ENCODE results near the gene RNF220.

Gene RNF220

GRCh38 chr1:44524655-44525500 is 119.8 kb downstream of the RNF220 start:
- peak; percentile 64 for DNase-seq

DNA sequence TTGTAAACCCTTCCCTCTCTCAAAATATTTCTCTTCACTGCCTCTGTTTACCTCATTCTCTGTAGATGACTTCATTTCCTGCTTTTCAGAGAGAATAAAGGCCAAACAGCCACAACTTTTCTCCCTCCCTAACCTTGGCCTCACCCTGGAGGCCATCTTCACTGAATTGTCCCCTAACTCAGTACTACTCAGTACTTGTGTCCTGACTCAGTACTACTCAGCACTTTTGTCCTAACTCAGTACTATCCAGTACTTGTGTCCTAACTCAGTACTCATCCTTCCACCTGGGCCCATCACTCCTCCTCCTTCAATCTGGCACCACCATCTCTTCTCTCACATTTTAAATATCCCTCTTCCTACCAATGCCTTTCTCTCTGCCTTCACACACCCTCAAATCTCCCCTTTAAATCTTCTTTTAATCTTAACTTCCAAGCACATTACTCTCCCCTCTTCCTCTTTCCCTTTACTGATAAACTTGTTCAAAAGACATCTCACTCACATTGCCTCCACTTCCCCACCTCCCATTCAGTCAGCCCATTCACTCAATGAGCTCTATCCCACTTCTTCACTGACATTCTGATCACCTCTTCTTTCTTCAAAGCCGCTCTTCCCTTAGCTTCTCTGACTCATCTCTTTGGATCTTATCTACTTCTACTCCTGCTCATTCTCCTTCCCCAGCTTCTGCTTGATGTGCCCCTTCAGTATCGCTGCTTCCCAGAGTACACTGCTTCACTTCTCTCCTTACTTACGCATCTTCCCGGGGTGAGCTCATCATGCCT is 121.4 kb downstream of the RNF220 start:
- no peak for DNase-seq

- DNase-seq, result peak; percentile 89
Observed at GRCh38 chr1:44531785-44532566, 126.9 kb downstream of the RNF220 start.

DNA sequence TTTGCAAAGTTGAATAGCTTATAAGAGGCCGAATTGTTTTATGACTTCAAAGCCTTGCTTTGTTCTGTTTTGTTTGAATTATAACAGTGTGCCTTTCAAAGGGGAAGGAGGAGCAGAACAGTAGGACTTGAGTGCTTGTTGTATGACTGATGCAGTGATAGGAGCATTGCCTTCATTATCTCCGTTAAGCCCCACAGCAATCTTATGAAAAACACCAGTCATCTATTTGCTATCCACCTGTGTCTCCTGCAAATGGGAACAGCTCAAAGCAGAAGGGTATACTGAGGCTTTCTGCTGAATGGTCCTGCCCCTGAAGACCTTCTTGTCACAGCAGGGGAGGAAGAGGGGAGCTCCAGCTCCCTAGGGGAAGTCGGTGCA is 127.5 kb downstream of the RNF220 start:
- peak; percentile 40 for DNase-seq

DNA sequence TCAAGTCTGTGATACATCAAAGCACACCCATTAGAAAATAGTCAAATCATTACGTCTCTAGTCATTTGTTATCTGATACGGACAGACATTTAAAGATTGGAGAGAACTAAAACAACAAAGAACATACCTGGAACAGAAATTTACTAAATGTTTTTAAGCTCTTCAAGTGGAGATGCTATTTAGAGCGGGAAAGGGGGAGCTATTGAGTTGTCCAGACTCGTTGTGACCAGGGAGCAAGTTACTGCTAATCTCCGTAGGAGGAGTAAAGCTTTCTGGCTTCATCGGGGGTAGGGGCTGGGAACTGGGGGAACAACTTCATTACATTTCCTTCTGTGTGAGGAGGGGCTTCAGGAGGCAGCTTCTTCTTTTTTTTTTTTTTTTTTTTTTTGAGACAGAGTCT is 129.7 kb downstream of the RNF220 start:
- no peak for DNase-seq

DNA sequence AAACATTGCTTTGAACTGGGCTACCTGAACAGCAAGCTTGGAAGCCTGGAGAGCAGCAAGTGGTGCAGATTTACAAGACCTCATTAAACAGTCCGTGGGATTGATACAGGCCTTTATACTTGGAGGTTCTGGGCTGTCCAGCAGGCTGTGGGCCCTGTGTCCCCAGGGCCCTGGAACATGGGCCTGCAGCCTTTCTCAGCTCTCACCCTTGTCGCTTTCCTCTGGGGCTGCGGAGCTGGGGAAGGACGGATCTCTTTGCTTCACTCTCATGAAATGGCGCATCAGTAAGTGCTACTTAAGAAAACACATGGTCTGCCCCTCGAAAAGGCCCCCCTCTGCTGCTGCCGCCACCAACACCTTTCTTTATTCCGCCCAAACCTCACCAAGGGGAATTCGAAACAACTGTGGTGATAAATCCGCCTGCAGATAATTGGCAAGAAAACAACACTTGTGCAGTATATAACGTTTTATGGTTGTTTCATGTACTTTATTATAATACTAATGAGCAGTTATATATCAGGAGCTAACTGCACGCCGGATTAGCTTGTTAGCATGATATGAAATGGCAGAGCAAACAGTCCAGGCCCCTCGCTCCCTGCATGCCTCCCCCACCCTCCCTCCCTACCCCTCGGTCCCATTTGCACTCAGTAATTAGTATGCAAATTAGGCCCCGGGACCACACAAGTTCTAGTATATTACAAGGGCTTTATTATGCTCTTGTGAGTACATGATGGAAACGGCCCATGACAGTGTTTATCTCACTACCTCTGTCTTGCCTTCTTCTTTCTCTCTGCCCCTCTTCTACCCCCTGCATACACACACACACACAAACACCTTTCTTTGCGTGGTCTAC is 131.5 kb downstream of the RNF220 start:
- DNase-seq, result no peak

- no peak for DNase-seq
Observed at GRCh38 chr1:44537538-44537937, 132.5 kb downstream of the RNF220 start.

- no peak for DNase-seq
Observed at GRCh38 chr1:44537956-44538355, 132.9 kb downstream of the RNF220 start.

DNA sequence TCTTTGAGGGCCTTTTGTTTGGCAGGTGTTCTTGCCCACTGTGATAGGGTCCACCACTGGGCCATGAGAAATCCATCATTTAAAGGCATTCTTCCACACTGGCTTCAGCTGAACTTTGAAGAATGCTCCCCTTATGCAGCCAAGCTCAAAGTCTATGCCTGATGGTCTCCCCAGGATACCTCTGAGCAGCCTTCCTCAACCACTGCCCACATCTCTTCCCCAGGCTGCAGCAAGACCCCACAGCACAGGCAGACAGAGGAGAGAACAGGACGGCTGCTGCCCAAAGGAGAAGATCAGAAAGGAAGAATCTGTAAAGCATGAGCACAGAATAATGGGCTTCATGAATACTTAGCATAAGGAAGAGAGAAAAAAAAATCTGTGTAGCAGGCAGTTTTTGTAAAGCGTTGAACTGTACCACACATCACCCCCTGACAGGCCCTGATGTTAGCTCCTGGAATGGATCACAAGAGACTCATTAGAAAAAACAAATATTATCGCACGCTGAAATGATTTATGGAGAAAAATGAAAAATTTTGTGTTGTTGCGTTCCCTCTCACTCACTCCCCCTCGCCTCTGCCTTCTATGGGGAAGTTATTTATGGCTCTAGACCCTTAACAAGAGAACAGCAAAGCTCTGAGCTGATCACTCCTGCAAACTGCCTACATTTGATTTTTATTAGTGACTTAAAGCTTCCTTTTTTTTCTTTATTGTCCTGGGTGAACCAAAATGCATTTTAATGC is 135.1 kb downstream of the RNF220 start:
- DNase-seq, result no peak

DNA sequence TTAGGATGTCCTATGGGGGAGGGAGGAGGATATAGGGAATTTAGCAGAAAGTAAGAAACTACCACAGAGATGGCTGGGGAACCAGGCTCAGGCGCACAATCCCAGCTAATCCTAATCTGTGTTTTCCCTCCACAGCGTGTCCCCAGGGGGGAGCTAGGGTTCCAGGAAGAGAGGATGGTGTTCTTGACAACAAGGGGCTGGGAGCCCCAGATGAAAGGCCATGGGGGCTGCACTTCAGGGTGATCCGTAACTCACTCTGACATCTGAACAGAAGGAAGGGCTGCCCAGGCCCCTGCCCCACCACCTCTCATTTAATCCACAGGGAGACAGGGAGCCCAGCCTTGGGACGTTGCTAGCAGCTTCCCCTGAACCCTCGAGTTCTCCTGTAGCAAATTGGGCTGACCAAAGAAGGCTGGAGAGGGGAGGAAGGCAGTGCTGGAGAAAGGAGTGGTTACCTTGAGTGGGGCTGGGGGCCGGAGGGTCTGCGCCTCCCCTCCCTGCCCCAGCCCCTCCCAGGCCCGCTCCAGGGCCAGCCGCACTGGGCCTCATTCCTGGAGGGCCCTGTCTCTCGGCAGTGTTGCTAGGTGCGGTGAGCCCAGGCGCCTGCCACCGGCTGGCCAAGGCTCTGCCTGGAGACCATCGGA is 137.5 kb downstream of the RNF220 start:
- DNase-seq, result no peak

- DNase-seq, result peak; percentile 76
Observed at GRCh38 chr1:44543064-44543744, 138.1 kb downstream of the RNF220 start.

- DNase-seq, result no peak
Observed at GRCh38 chr1:44543786-44544185, 138.7 kb downstream of the RNF220 start.

DNA sequence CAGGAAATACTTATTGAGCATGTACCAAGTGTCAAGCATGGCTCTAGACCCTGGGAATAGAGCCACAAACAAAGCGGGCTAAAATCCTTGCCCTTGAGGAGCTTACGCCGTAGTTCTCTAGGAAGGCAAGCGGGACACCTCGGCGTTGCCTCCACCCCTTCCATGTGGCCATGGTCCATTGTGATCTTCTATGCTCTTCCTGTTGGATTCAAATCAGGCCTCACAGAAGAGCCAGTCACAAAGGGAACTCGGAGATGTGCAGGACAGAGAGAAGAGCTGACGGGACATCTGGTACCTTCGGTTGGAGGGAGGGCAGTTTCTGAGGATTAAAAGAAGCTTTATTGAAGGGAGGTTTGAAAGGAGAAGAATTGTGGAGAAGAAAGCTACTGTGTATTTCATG is 139.9 kb downstream of the RNF220 start:
- no peak for DNase-seq

GRCh38 chr1:44545961-44546360 is 140.9 kb downstream of the RNF220 start:
- DNase-seq, result no peak

DNA sequence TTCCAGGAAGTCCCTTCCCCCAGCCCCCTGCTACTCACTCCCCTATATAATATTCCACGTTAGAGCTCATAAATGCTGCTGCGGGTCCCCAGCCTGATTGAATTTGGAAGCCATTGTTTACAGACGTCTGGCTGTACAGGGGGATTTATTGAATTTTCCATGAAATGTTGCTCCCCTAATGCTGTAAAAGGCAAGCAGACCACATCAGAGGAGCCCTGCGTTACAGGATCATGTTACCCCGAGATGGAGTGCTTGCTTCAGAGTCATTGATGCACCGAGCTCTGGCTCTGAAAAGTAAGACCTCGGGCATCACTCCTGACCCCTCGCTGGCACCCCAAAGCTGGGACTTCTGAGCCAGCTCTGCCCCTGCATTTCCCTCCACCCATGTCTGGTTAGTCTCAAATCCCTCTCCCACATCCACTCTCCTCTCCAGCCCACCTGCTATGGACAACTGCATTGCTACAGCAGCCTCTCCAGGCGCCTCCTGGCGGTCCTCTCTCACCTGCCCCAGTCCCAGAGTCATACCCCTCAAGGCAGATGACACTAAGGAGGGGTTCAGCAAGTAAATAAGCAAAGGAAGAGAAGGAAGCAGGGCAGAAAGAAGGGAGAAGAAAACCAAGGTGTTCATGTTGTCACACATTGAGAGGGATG is 141.5 kb downstream of the RNF220 start:
- DNase-seq, result no peak

- DNase-seq, result no peak
Observed at GRCh38 chr1:44547361-44547760, 142.3 kb downstream of the RNF220 start.

GRCh38 chr1:44547837-44548236 is 142.8 kb downstream of the RNF220 start:
- DNase-seq, result no peak

GRCh38 chr1:44549510-44549909 is 144.5 kb downstream of the RNF220 start:
- no peak for DNase-seq

DNA sequence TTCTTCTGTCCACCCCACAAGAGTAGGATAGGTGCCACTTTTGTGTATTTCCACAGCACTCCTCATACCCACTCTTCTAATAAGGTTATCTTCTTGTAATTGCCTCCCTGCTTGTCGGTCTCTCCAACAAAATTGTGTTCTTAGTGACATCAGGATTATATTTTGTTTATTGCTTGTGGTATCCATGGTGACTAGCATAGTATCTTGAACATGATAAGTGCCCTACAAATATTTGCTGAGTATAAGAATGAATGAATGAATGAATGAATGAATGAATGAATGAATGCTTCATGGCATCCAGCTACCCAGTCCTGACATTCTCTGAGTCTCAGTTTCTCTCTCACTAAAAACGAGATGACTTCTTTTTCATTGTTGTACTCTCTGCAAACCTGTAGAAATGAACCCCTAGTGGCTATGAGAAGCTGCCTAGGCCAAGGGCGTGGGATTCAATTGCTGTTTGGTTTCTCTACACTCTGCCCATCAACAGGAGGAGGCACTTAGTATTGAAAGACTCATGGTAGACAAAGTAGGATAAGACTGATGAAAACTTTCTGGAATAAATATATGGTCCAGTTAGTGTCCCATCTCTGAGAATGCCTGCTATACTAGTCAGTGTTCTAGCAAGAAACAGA is 148.2 kb downstream of the RNF220 start:
- DNase-seq, result no peak

DNA sequence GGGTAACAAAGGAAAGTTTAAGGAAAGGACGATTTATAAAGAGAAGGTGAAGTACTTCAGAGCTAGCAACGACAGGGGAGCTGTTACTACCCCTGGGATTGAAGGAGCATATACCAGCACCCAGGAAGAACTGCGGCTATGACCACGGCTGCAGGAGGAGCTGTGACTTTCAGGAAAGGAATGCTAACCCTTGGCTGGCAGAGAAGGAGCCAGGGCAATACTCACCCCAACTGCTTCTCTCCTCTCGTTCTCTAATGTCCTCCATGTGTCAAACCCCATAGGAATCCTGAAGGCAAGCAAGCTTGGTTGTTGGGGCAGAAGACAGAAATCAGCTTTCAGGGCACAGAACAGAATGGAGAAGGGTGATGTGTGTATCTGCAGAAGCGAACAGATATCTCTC is 148.7 kb downstream of the RNF220 start:
- DNase-seq, result no peak

All from hematopoietic multipotent progenitor cell treated with erythropoietin and hydrocortisone succinate and interleukin-3 and kit ligand, for 4 days (in vitro differentiated cells).